ENCODE results near the gene SLC18A2.
"Not testable (repeated sequence)": the region's sequence is repeated elsewhere in the genome, so short reads cannot be mapped to it uniquely, and the experiment has no call there.

Gene SLC18A2

DNA sequence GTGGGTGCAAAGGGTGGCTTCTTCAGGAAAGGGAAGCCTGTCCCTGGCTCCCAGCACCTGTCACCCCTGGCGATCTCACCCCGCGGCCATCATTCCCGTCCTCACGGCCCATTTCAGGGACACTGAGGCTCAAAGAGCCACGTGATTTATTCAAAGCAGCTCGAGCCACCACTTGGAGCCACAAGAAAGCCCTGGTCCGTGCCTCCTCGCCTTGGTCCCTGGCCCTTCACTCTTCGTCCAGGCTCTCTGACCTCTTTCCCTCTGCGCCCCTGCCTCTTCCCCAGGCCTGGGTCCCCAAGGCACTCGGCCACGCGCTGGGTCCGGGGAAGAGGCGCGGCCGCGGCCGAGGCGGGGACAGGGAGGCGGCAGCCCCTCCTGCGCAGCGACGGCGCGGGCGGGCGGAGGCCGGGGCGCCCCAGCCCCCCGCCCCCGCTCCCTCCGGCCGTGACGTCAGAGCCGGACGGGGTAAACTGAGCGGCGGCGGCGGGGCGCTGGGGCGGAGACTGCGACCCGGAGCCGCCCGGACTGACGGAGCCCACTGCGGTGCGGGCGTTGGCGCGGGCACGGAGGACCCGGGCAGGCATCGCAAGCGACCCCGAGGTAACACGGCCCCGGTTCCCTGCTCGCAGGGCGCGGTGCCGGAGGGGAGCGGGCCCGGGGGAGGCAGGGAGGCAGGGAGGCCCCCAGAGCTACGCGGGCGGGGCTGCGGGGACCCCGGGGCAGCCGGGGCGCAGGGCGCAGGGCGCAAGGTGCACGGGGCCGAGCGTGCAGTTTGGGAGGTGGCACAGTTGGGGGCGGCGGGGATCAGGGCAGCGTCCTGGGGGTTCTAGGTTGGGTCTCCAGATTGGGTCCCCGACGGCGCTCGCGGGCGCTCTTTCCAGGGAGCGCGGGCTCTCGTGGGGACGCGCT is at the start of gene SLC18A2:
TSS of gene SLC18A2 (plus strand) at position 494 of the 909 bp plus-strand sequence. CDS start 580 bp downstream, outside the sequence.
- DNase-seq = no peak

- no peak for DNase-seq
Measured at GRCh38 chr10:117197189-117197588, 43.7 kb upstream of the SLC18A2 start, which contains the start of gene KCNK18. TSS of gene KCNK18 (plus strand) at chr10:117197489. CDS start at chr10:117197489, 0 bp downstream.

DNA sequence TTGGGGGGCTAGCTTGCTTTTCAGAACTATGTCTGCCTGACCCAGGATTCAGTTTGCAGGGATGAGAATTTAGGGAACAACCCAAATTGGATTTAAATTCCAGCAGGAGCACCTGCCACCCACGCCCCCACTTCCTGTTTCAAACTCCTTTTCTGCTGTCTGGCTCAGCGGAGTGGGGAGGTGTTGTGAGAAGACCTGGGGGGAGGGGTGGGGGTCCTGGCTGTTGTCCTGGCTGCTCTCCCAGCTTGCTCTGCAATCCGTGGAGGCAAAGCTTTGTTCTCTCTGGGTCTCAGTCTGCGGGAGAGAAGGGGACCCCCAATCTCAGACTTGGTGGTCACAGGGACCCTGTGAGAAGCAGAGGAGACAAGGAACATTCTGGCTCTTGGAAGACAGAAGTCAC is 42.8 kb upstream of the SLC18A2 start:
- DNase-seq = no peak

DNA sequence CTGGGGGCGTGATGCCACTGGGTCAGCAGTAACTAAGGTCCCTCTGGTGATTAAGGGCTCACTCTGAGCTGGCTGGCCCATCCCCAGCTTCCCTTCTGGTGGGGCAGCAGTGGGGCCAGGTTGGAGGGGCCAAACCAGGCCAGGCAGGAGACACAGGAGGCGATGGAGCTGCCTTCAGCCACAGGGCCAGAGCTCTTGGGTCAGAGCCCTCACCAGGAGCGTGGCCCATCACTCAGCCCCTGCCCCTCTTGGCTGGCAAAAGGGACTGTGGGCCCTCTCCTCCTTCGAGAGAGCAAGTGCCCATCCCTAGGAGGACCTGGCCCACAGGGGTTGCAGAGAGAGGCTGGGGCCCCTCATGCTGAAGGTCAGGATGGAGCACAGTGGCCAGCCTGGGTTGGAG is 39.1 kb upstream of the SLC18A2 start:
- no peak for DNase-seq

- no peak for DNase-seq
Measured at GRCh38 chr10:117204316-117204715, 36.6 kb upstream of the SLC18A2 start.

GRCh38 chr10:117212176-117212575 is 28.7 kb upstream of the SLC18A2 start:
- no peak for DNase-seq

GRCh38 chr10:117214401-117214800 is 26.5 kb upstream of the SLC18A2 start:
- DNase-seq = peak; percentile 14

DNA sequence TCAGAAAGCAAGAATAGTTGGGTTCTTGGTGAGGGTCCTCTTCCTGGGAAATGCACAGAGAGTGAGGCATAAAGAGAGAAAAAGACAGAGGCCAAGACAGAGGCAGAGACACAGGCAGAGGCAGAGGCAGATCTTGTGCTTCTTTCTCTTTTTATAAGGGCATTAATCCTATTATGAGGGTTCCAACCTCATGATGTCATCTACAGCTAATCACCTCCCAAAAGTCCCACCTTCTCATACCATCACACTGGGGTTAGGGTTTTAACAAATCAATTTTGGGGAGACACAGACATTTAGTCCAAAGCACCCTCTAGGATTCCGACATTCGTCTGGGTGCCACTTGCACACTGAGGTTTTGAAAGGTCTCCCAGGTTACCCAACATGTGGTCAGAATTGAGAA is 25.8 kb upstream of the SLC18A2 start:
- no peak for DNase-seq

GRCh38 chr10:117216028-117216427 is 24.9 kb upstream of the SLC18A2 start:
- no peak for DNase-seq

DNA sequence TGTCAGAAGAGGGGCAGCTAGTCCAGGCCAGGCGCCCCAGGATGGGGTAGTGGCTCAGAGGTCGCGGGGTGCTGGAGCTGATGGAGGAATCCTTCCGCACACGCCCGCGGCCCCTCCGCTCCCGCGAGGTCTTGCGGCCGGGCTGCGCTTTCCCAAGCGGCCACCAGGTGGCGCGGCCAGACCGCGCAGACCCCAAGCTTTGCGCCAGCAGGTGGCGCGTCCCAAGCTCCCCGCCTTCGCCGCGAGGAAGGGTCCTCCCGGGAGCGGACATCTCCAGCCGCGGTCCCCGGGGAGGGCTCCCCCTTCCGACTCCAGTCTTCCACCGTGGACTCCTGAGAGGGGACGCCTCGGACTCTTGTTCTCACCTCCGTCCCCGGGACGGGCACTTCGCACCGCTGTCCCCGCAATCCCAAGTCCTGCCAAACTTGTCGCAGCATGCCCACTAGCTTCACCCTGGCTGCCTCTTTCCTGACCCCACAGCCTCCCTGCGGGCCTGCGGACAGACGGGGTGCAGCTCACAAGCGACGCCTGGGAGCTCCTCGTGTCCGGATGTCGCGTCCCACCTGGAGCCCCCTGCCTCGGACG is 24.2 kb upstream of the SLC18A2 start:
- DNase-seq = peak; percentile 58

GRCh38 chr10:117217196-117217761 is 23.6 kb upstream of the SLC18A2 start:
- DNase-seq = peak; percentile 6

DNA sequence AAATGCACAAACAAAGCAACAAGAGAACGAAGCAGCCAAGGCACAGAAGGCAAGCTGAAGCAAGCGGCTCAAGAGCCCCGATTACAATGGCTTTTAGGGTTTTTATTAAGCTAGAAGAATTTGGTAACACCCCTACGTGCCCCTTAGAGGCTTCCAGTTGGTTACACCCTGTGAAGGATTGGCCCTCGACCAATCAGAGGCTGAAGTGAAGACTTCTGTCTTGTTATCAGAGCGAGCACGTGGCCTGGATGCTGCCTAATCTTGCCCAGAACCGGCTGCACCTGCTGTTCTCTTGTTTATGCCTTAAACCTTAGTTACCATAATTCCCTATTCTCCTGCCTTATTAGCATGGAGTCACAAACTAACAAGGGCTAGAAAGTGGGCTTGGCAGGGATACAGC is 22.3 kb upstream of the SLC18A2 start:
- DNase-seq = no peak

DNA sequence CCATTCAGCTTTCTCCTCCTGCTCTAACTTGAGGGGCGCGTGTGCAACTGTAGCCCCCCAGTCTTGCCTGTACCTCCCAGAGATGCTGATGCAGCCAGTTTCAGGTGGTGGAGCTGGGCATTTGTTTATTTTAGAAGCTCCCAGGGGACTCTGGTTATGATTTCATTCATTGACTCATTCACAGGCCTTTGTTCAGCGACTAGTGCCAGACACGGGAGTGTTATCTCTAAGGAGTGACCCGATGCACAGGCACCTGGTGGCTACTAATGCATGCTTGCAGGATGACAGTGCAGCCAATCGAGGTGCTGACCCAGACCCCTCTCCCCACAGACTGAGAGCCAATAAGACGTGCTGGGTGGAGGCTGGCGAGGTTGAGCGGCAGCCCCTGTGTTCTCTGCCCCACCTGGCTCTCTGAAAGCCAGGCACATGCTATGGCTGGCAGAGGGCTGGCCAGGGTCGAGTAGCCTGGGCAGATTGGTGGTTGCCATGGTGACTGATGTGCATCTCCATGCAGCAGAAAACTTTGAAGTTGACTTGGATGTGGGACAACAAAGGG is 19.7 kb upstream of the SLC18A2 start:
- peak; percentile 26 for DNase-seq

DNA sequence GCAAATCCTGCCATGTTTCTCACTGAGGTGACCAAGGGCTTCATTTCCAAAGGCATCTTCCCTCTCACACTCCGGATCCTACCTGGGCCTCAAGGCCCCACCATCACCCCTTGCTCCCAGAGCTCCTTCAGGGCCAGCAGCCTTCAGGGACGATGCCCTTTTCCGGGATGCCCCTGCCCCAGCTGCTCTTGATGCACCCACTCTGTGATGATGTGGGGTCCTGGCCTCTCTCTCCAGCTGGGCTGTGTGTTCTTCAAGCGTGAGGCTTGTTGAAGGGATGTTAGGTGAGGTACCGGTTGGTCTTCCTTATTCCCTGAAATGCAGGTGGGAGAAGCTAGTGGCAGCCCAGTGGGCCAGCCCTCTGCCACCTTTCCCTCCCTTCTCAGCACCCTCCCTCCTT is 18.4 kb upstream of the SLC18A2 start:
- no peak for DNase-seq

GRCh38 chr10:117222976-117223692 is 17.8 kb upstream of the SLC18A2 start:
- DNase-seq = no peak

- DNase-seq = no peak
Measured at GRCh38 chr10:117223693-117224430, 17.1 kb upstream of the SLC18A2 start.

DNA sequence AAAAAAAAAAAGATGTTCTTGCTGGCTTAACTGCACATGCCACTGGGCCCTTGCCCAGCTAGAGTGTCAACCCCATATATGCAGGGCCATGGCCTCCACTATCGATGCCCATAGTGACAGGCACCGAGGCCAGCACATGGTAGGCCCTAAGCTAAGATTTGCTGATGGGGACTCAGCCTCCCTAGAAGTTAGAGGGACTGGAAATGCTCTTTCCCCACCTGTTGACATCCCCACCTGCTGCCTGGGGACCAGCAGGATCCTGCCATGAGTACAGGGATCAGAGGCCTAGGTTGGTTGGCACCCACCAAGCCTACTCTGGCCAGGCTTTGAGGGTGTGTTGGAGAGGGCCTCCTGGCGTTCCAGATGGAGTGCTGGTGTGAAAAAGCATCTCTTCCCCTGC is 16.0 kb upstream of the SLC18A2 start:
- DNase-seq = no peak

GRCh38 chr10:117226813-117227451 is 14.0 kb upstream of the SLC18A2 start:
- peak; percentile 38 for DNase-seq

DNA sequence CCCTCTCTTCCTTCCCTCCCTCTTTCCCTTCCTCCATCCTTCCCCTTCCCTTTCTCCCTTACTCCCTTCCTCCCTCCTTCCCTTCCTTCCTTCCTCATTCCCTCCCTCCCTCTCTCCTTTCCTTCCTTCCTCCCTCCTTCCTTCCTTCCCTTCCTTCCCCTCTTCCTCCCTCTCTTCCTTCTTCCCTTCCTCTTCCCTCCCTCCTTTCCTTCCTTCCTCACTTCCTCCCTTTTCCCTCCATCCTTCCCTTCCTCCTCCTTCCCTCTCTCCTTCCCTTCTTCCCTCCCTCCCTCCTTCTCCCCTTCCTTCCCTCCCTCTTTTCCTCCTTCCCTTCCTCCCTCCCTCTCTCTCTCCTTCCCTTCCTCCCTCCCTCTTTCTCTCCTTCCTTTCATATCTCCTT is 12.7 kb upstream of the SLC18A2 start:
- no peak for DNase-seq

- not testable (repeated sequence) for DNase-seq
Measured at GRCh38 chr10:117230107-117230506, 10.8 kb upstream of the SLC18A2 start.

- DNase-seq = no peak
Measured at GRCh38 chr10:117237401-117237991, 3.4 kb upstream of the SLC18A2 start.
